HG03354 (cell line): Measurements from ENCODE around the gene NDP.

Experiments used
- ATAC-seq: cut with Tn5 transposase; IDR thresholded peaks from one replicate; pipeline ENCODE4 v1.9.1; 2021; ENCODE audit warnings: mild to moderate bottlenecking; ENCODE audit not compliant: unreplicated experiment, poor library complexity, severe bottlenecking

NDP gene

DNA sequence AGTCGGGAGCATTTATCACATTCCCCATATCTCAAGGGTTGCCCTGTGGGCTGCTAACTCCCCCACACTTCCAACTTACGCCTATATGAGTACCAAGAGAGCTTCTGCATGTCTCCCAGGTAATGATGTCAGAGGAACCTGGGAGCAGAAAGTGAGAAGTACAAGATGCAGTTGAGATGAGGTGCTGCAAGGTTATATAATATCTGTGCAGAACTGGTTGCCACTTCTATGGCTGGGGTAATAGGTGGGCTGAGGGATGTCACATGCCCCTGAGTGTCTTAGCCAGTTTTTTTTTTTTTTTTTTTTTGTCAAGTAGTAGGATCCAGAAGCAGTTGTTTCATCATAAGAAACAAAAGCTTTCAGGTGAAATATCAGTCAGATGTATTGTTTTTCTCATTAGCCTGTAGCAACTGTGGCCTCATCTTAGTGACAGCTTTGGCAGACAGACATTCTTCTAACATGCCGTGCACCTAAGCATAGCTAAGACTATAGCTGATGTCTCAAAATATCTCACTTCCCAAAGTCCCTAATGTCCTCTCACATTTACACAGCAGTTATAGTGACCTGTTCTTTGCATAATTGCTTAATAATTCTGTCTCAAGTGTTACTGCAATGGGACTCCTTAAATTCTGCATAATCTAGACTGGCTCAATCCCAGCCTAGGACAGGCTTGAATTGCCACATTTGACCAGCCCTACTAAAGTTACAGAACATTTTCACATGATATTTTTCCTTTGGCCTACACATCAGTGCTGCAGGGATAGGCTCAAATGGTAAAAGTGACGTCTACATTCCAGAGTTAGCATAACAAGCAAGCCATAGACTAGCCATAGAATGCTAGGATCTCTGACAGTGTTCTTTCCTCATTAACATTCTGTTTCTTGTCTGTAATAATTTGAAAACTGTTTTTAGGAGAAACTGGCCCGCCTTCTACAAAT is 73.0 kb downstream of the NDP start:
- no peak for ATAC-seq
